ENCODE results near the gene SOX21.

SOX21 gene

GRCh38 chr13:94709001-94709834, 3.1 kb downstream of the SOX21 start:
- Histone ChIP-seq H3K27ac (ENCODE audit: insufficient read depth, low read depth, low read length, poor library complexity, severe bottlenecking) (peak overlapping the region; percentile 85), H3K9me3 (ENCODE audit: control insufficient read depth, low read length) (no peaks in the 10 kb centered on the region), H3K36me3 (ENCODE audit: control insufficient read depth, insufficient read depth, low read length) (peaks cover 4% of the 10 kb centered on the region), H3K4me1 (ENCODE audit: control insufficient read depth, insufficient read depth, low read length) (peaks cover 11% of the 10 kb centered on the region), H3K4me3 (ENCODE audit: insufficient read depth, low read depth, low read length) (peak overlapping the region; percentile 81), H3K27me3 (ENCODE audit: control insufficient read depth, insufficient read depth, low read length, poor library complexity, severe bottlenecking) (peaks cover 67% of the 10 kb centered on the region)
- 0 to 3% methylated on average over 3 to 5 of the region's 7 CpGs for WGBS, 2 experiments

GRCh38 chr13:94708031-94708859, 4.1 kb downstream of the SOX21 start:
- peaks cover 70% of the 10 kb centered on the region for H3K27me3 ChIP-seq (ENCODE audit: control insufficient read depth, insufficient read depth, low read length, poor library complexity, severe bottlenecking)
- H3K4me1 ChIP-seq (ENCODE audit: control insufficient read depth, insufficient read depth, low read length), result peaks cover 17% of the 10 kb centered on the region
- H3K9me3 ChIP-seq (ENCODE audit: control insufficient read depth, low read length), result no peaks in the 10 kb centered on the region
- peak overlapping the region; percentile 81 for H3K4me3 ChIP-seq (ENCODE audit: insufficient read depth, low read depth, low read length)
- peaks cover 4% of the 10 kb centered on the region for H3K36me3 ChIP-seq (ENCODE audit: control insufficient read depth, insufficient read depth, low read length)
- H3K27ac ChIP-seq (ENCODE audit: insufficient read depth, low read depth, low read length, poor library complexity, severe bottlenecking), result peak overlapping the region; percentile 98
- 0% methylated on average over 29 to 31 of the region's 31 CpGs for WGBS, 2 experiments

- peak overlapping the region; percentile 98 for H3K27ac ChIP-seq (ENCODE audit: insufficient read depth, low read depth, low read length, poor library complexity, severe bottlenecking)
Observed at GRCh38 chr13:94707400-94708021, 4.8 kb downstream of the SOX21 start.

GRCh38 chr13:94706843-94707399, 5.4 kb downstream of the SOX21 start:
- H3K36me3 ChIP-seq (ENCODE audit: control insufficient read depth, insufficient read depth, low read length), result peaks cover 4% of the 10 kb centered on the region
- H3K4me3 ChIP-seq (ENCODE audit: insufficient read depth, low read depth, low read length), result peak overlapping the region; percentile 81
- no peaks in the 10 kb centered on the region for H3K9me3 ChIP-seq (ENCODE audit: control insufficient read depth, low read length)
- H3K27me3 ChIP-seq (ENCODE audit: control insufficient read depth, insufficient read depth, low read length, poor library complexity, severe bottlenecking), result peaks cover 70% of the 10 kb centered on the region
- H3K27ac ChIP-seq (ENCODE audit: insufficient read depth, low read depth, low read length, poor library complexity, severe bottlenecking), result peak overlapping the region; percentile 98
- peaks cover 28% of the 10 kb centered on the region for H3K4me1 ChIP-seq (ENCODE audit: control insufficient read depth, insufficient read depth, low read length)
- 0% methylated on average over 15 of the region's 15 CpGs for WGBS, 2 experiments

More at GRCh38 chr13:94707400-94708021, 4.8 kb downstream of the SOX21 start:
- H3K36me3 ChIP-seq (ENCODE audit: control insufficient read depth, insufficient read depth, low read length), result peaks cover 4% of the 10 kb centered on the region
- H3K27me3 ChIP-seq (ENCODE audit: control insufficient read depth, insufficient read depth, low read length, poor library complexity, severe bottlenecking), result peaks cover 70% of the 10 kb centered on the region
- no peaks in the 10 kb centered on the region for H3K9me3 ChIP-seq (ENCODE audit: control insufficient read depth, low read length)
- peaks cover 24% of the 10 kb centered on the region for H3K4me1 ChIP-seq (ENCODE audit: control insufficient read depth, insufficient read depth, low read length)
- H3K4me3 ChIP-seq (ENCODE audit: insufficient read depth, low read depth, low read length), result peak overlapping the region; percentile 81
- WGBS, 2 experiments, result 0% methylated on average over 41 of the region's 41 CpGs

- 2 to 4% methylated on average over 13 to 14 of the region's 16 CpGs for WGBS, 2 experiments
- peaks cover 72% of the 10 kb centered on the region for H3K27me3 ChIP-seq (ENCODE audit: control insufficient read depth, insufficient read depth, low read length, poor library complexity, severe bottlenecking)
Observed at GRCh38 chr13:94706101-94706842, 6.1 kb downstream of the SOX21 start.

GRCh38 chr13:94705081-94706030, 7.0 kb downstream of the SOX21 start:
- Histone ChIP-seq H3K4me3 (ENCODE audit: insufficient read depth, low read depth, low read length) (peak overlapping the region; percentile 13), H3K9me3 (ENCODE audit: control insufficient read depth, low read length) (no peaks in the 10 kb centered on the region), H3K4me1 (ENCODE audit: control insufficient read depth, insufficient read depth, low read length) (peaks cover 28% of the 10 kb centered on the region), H3K36me3 (ENCODE audit: control insufficient read depth, insufficient read depth, low read length) (no peaks in the 10 kb centered on the region), H3K27me3 (ENCODE audit: control insufficient read depth, insufficient read depth, low read length, poor library complexity, severe bottlenecking) (peaks cover 81% of the 10 kb centered on the region), H3K27ac (ENCODE audit: insufficient read depth, low read depth, low read length, poor library complexity, severe bottlenecking) (no peak overlapping the region)
- 7 to 8% methylated on average over 39 of the region's 40 CpGs for WGBS, 2 experiments

More at GRCh38 chr13:94706101-94706842, 6.1 kb downstream of the SOX21 start:
- Histone ChIP-seq H3K4me1 (ENCODE audit: control insufficient read depth, insufficient read depth, low read length) (peaks cover 28% of the 10 kb centered on the region), H3K36me3 (ENCODE audit: control insufficient read depth, insufficient read depth, low read length) (peaks cover 4% of the 10 kb centered on the region), H3K27ac (ENCODE audit: insufficient read depth, low read depth, low read length, poor library complexity, severe bottlenecking) (peak overlapping the region; percentile 98), H3K4me3 (ENCODE audit: insufficient read depth, low read depth, low read length) (peak overlapping the region; percentile 81), H3K9me3 (ENCODE audit: control insufficient read depth, low read length) (no peaks in the 10 kb centered on the region)

GRCh38 chr13:94704377-94705080, 7.8 kb downstream of the SOX21 start:
- no peaks in the 10 kb centered on the region for H3K9me3 ChIP-seq (ENCODE audit: control insufficient read depth, low read length)
- H3K27me3 ChIP-seq (ENCODE audit: control insufficient read depth, insufficient read depth, low read length, poor library complexity, severe bottlenecking), result peaks cover 85% of the 10 kb centered on the region
- 3 to 6% methylated on average over 23 to 24 of the region's 24 CpGs for WGBS, 2 experiments
- no peak overlapping the region for H3K27ac ChIP-seq (ENCODE audit: insufficient read depth, low read depth, low read length, poor library complexity, severe bottlenecking)
- H3K36me3 ChIP-seq (ENCODE audit: control insufficient read depth, insufficient read depth, low read length), result no peaks in the 10 kb centered on the region
- peak overlapping the region; percentile 28 for H3K4me3 ChIP-seq (ENCODE audit: insufficient read depth, low read depth, low read length)
- H3K4me1 ChIP-seq (ENCODE audit: control insufficient read depth, insufficient read depth, low read length), result peaks cover 28% of the 10 kb centered on the region

GRCh38 chr13:94703721-94704314, 8.5 kb downstream of the SOX21 start:
- WGBS, 2 experiments, result 5% methylated on average over 26 of the region's 26 CpGs
- Histone ChIP-seq H3K9me3 (ENCODE audit: control insufficient read depth, low read length) (no peaks in the 10 kb centered on the region), H3K4me3 (ENCODE audit: insufficient read depth, low read depth, low read length) (peak overlapping the region; percentile 28), H3K27ac (ENCODE audit: insufficient read depth, low read depth, low read length, poor library complexity, severe bottlenecking) (no peak overlapping the region), H3K36me3 (ENCODE audit: control insufficient read depth, insufficient read depth, low read length) (no peaks in the 10 kb centered on the region), H3K27me3 (ENCODE audit: control insufficient read depth, insufficient read depth, low read length, poor library complexity, severe bottlenecking) (peaks cover 82% of the 10 kb centered on the region), H3K4me1 (ENCODE audit: control insufficient read depth, insufficient read depth, low read length) (peaks cover 28% of the 10 kb centered on the region)
